IPS-NIHi7 (cell line): Measurements from ENCODE around the gene L3MBTL2.
"Not testable (repeated sequence)": the region's sequence is repeated elsewhere in the genome, so short reads cannot be mapped to it uniquely, and the experiment has no call there.

Experiments used
- DNase-seq: peaks from one replicate; pipeline ENCODE4 v3.0.0; 2012; ENCODE audit warnings: mixed read lengths; ENCODE audit errors: extremely low spot score

Gene L3MBTL2

GRCh38 chr22:41241133-41241676 is 36.1 kb downstream of the L3MBTL2 start:
- no peak for DNase-seq

DNA sequence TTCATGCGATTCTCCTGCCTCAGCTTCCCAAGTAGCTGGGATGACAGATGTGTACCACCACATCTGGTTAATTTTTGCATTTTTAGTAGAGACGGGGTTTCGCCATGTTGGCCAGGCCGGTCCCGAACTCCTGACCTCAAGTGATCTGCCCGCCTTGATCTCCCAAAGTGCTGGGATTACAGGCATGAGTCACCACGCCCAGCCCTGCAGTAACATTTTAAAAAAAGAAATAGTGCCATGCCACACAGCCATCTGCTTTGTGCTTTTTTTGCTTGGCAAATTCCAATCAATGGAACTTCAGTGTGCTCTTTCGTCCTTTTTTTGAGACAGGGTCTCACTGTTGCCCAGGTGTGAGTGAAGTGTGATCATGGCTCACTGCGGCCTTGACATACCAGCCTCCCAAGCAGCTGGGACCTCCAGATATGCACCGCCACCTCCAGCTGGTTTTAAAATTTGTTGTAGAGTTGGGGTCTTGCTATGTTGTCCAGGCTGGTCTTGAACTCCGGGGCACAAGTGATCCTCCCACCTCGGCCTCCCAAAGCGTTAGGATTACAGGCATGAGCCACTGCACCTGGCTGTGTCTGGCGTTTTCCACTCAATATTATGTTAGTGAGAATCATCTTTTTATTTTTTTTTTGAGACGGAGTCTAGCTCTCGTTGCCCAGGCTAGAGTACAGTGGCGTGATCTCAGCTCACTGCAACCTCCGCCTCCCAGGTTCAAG is 37.4 kb downstream of the L3MBTL2 start:
- no peak for DNase-seq

DNA sequence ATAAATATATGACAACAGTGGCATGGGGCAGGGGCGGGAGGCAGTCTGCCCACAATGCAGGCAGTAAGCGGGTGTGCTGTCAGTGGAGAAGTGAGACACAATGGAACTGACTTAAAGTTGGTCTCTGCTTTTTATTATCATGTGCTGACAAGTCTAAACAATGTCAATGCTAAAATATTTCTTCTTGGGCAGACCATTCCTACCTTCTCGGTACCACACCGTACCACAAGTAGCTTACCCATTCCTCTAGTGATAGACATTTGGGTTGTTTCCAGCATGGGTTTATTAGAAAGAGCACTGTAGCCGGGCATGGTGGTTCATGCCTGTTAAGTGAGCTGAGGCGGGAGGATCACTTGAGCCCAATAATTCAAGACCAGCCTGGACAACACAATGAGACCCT is 38.2 kb downstream of the L3MBTL2 start:
- no peak for DNase-seq

DNA sequence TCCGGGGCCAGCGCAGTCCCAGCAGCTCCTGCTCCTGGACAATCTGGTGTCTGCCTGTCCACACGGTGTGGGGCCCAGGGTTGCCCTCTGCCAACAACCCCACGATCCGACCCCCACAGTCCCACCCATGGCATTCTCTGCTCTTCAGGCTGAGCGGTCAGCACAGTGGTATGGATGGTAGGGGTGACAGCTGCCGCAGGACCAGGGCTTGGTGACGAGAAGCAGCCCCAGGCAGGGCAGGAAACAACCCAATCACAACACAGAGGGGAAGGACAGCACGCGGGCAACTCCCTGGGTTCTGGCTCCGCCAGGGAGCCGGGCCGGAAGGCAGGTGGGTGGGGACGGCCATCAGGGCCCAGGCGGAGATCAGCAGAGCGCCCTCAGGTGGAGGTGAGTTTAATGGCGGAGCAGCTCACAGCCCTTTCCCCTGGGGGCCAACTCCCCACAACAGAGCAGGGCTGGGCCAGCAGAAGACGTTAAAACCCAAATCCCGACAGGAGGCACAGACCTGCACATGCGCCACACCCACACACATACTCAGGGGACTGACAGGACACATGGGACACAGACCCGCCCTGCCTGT is 40.9 kb downstream of the L3MBTL2 start:
- peak; percentile 82 for DNase-seq

GRCh38 chr22:41247703-41248102 is 42.6 kb downstream of the L3MBTL2 start:
- DNase-seq = no peak

GRCh38 chr22:41248314-41248713 is 43.2 kb downstream of the L3MBTL2 start:
- DNase-seq = no peak

DNA sequence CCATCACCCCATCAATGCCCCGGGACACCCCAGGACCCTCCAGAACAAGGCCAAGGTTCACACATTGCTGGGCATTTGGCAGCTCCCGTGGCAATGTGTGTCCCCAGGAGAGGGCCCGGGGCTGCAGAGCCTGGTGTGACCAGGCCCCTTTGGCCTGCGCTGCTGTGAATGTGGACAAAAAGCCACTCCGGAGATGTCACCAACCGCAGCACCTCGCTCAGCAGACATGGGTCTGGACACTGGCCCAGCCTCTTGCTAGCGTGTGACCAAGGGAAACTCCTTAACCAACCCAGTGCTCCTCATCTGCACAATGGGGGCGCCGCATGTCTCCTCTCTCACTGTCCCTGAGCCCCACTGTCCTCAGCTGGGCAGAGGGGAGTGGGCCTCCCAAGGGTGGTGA is 43.6 kb downstream of the L3MBTL2 start:
- DNase-seq = no peak

DNA sequence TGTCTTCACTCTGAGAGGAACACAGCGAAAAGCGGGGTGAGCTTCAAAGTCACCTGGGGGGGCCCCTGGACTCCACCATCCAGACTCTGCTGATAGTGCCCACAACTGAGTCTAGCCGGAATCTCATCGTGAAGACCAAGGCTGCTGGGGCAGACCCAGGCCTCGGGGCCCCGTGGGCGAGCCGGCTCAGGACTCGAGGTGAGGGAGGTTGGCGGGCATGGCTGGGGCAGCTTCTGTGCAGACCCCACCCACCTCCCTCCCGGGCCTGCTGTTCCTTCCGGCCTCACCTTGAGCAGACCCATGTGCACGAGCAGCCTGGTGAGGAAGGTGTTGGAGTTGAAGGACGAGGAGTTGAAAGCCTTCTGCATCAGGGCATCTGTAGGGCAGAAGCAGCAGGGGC is 44.3 kb downstream of the L3MBTL2 start:
- no peak for DNase-seq

GRCh38 chr22:41250127-41250526 is 45.0 kb downstream of the L3MBTL2 start:
- no peak for DNase-seq

DNA sequence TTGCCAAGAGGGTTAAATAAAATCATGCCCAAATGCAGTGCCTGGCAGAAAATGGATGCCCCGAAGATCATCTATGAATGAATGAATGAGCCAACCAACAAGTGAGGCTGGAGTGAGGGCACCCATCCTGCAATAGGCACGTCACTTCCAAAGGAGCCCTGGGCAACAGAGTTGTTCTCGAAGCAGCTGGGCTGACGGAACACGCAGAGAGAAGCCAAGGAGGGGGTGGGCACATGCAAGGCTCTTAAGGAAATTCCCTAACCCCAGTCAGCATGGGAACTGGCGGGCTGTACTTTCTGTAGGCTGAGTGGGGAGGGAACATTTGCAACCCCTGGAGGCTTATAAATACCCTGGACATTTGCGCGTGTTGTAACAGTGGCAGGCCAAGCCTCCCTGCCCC is 47.3 kb downstream of the L3MBTL2 start:
- DNase-seq = no peak

DNA sequence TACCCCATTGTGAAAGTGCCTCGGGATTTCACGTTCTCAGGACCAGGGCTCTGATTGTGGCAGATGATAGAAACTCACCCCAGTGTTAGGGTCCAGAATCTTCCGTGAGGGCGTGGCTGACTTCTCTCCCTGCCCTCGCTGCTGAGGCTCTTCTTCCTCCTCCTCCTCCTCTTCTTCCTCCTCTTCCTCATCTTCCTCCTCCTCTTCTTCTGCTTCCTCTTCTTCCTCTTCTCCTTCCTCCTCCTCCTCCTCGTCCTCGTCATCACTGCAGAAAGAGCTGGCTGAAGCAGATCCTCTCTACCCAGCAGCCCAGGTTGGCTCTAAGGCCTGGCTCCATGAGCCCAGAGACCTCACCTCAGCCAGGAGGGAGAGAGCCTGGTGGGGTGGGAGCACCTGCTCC is 49.1 kb downstream of the L3MBTL2 start:
- no peak for DNase-seq

DNA sequence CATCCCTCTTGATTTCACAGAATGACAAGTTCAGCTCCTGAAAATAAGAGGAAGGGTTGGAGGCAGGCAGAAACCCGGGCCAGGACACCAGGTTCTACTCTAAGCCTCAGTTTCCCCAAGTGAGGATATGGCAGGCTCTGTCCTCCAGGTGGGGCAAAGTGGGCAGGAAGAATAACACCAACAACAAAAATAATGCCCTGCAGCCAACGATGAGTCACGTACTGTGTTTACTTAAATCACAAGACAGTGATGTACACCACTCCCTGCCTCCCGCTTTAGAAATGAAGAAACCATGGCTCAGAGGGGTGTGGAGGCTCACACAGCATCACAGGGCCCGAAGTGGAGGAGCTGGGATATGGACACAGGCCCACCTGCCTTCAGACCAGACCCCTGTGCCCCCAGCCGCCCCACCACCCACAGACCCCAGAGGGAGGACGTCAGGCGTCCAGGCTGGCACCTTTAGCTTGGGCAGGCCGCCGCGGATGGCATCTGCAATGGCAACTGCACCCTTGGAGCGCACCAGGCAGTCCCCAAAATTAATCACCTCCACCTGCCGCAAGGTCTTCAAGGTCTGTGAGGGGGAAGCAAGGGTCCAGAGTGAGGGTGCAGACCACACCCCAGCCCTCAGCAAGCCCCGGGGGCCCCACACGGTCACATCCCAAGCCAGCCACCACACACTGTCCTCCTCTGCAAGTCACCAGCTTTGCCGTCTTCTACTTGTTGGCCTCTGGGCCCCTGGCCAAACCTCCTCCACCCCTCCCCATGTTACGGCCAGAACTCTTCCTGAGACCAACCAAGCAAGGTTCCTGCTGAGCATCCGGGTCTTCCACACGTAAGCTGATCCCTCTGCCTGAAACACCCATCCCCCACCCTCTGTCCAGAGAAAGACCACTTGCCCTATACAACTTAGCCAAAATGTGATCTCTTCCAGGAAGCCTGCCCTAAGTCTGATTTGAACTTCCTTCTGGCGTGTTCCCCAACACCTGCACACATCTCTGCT is 51.4 kb downstream of the L3MBTL2 start:
- peak; percentile 56 for DNase-seq

GRCh38 chr22:41257696-41258095 is 52.6 kb downstream of the L3MBTL2 start:
- DNase-seq = no peak

DNA sequence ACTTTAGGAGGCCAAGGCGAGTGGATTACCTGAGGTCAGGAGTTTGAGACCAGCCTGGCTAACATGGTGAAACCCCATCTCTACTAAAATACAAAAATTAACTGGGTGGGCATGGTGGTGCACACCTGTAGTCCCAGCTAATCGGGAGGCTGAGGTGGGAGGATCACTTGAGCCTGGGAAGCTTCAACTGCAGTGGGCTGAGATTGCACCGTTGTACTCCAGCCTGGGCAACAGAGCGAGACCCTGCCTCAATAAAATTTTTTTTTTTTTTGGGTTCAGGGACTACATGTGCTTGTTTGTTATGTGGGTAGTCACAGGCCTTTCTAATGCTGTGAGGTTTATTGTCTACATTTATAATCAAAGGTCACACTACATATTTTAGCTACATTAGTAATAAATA is 54.6 kb downstream of the L3MBTL2 start:
- DNase-seq = not testable (repeated sequence)

- no peak for DNase-seq
Observed at GRCh38 chr22:41260871-41261270, 55.8 kb downstream of the L3MBTL2 start.

DNA sequence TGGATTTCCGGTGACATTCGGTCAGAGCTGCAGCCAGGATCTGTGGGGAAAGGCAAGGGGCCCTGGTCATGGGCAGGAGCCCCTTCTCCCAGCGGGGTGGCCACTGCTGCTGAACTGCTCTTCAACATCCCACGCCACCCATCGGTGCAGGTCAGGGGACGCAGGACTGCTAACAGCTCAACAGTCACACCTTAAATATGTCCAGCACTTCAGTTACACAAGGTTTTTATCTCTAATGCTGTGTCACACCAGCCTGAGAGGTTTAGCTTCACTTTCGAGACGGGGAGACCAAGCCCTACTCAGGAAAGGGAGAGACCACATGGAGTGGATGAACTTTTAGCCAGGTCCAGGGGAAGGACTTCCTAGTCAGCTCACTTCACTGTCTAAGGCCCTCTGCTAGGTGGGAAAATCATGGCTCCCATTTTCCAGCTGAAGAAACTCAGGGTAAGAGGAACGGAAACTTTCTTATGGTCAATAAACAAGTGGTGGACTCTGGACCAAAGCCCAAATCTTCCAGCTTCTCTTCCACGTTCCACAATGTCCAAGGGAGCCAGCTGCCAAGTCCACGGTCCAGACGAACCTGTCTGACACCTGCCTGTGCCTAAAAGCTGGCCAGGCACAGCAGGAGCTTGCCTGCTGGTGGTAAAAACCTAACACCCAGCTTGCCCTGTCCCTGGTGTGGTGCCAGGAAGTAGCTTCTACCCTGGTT is 56.6 kb downstream of the L3MBTL2 start:
- DNase-seq = no peak

- DNase-seq = no peak
Observed at GRCh38 chr22:41262250-41262765, 57.2 kb downstream of the L3MBTL2 start.

- no peak for DNase-seq
Observed at GRCh38 chr22:41263704-41264103, 58.6 kb downstream of the L3MBTL2 start.

DNA sequence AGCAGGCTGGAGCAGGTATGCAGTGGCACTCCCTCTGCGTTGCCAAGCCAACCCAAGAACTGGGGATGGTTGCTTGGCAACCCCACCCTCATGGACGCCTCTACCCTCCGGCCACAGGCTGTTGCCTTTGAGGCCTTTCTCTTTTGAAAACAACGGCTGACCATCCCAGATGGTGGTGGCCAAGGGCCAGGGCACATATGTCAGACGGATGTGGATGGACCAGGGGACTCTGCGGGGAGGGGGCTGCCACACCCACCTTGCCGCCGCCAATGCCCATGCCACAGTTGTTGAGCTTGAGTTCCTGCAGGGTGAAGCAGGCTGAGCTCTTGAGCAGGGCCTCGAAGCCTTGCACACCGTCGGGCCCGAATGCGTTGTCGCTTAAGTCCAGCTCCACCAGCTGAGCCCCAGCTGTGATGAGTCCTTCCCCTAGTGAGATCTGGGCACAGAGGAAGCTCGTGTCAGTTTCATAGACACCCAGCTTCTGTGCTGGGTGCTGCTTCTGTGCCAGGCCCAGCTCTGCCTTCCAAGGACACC is 59.4 kb downstream of the L3MBTL2 start:
- no peak for DNase-seq

- no peak for DNase-seq
Observed at GRCh38 chr22:41267958-41268357, 62.8 kb downstream of the L3MBTL2 start.

DNA sequence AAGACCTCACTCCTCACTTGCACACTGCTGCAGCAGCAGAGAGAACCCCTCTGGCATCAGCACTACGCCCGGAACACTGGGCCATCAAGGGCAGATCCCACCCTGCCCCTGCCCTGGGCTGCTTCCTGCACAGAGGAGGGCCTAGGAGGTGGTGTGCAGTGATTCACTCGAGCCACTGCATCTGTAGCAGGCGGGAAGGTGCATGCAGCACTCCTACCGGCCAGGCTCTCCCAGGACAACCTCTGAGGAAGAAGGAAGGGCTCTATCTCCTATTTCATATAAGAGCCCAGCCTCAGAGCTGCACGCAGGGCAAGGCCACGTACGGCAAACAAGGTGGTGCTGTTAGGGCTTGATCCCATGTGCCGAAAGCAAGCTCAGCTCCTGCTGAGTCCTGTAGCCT is 66.7 kb downstream of the L3MBTL2 start:
- no peak for DNase-seq
